Ovary (tissue), 3 donors: ENCODE data around the gene CRHR2.

Source experiments
- CTCF ChIP-seq, 3 donors: fragments of 450-650 bp in 2 of 3; fragments of 200-600 bp in 1 of 3; IDR thresholded peaks; one replicate each; pipeline versions ENCODE4 v1.5.1 to v1.8.0; 2016 to 2022; ENCODE audit warnings: antibody characterized with exemption in 3 of 3, mild to moderate bottlenecking in 1 of 3
- EP300 ChIP-seq: sonication (generic); formaldehyde crosslinking; IDR thresholded peaks from one replicate; pipeline ENCODE4 v1.6.1; 2017; ENCODE audit warnings: antibody characterized with exemption
- POLR2A ChIP-seq: fragments of 450-650 bp; IDR thresholded peaks from one replicate; pipeline ENCODE4 v1.6.1; 2017; ENCODE audit warnings: antibody characterized with exemption, mild to moderate bottlenecking, moderate library complexity
- donor health status: DM: no; HTN: no; CAD: no.

GRCh38 chr7:30729642-30730041 is 47.4 kb upstream of the CRHR2 start:
- TF ChIP-seq CTCF (IDR thresholded peaks at IDR 0.05) (no peak), POLR2A (no peak), EP300 (no peak)
